HepG2 (cell line): ENCODE results near the gene PATZ1. TPM values are rescaled to one million over a fixed set of nuclear protein-coding genes. Genes with fewer than 3 reads are reported as not detected.

ENCODE experiments used
- AFF4 ChIP-seq: sonication (generic); formaldehyde crosslinking; IDR thresholded peaks from 2 replicates; pipeline ENCODE4 v1.4.0; 2020; ENCODE audit warnings: missing genetic modification reagents
- AGO2 ChIP-seq: fragments of 200-400 bp; formaldehyde crosslinking; optimal IDR thresholded peaks from 2 replicates; pipeline ENCODE3; 2017; ENCODE audit warnings: mild to moderate bottlenecking, low read depth, low read length, moderate library complexity
- CSRNP1 ChIP-seq: sonication (generic); formaldehyde crosslinking; IDR thresholded peaks from 2 replicates; pipeline ENCODE4 v1.8.1; 2023; ENCODE audit warnings: mild to moderate bottlenecking, missing genetic modification reagents
- FOXK1 ChIP-seq: sonication (generic); formaldehyde crosslinking; IDR thresholded peaks from 2 replicates; pipeline ENCODE4 v1.4.0; 2020; ENCODE audit warnings: low read depth, missing genetic modification reagents, borderline replicate concordance
- HNRNPLL ChIP-seq: fragments of 200-400 bp; formaldehyde crosslinking; IDR thresholded peaks from 2 replicates; pipeline ENCODE4 v1.6.1; 2017; ENCODE audit warnings: mild to moderate bottlenecking, low read depth, low read length; ENCODE audit not compliant: poor library complexity, severe bottlenecking
- HOXA7 ChIP-seq: sonication (generic); formaldehyde crosslinking; IDR thresholded peaks from 2 replicates; pipeline ENCODE4 v1.8.1; 2022; ENCODE audit warnings: mild to moderate bottlenecking, missing genetic modification reagents, moderate library complexity
- JUN ChIP-seq: sonication (generic); formaldehyde crosslinking; IDR thresholded peaks from 2 replicates; pipeline ENCODE4 v1.4.0; 2020; ENCODE audit warnings: mild to moderate bottlenecking, missing genetic modification reagents
- KDM2A ChIP-seq: sonication (generic); formaldehyde crosslinking; IDR thresholded peaks from 2 replicates; pipeline ENCODE4 v1.4.0; 2020; ENCODE audit warnings: low read depth, missing genetic modification reagents, borderline replicate concordance
- MIER2 ChIP-seq: IDR thresholded peaks from 2 replicates; pipeline ENCODE4 v1.6.1; 2016; ENCODE audit warnings: missing biosample characterization, missing genetic modification reagents
- NFIC ChIP-seq: IDR thresholded peaks from 2 replicates; pipeline ENCODE4 v1.6.1; 2012; ENCODE audit warnings: mild to moderate bottlenecking, low read length, inconsistent platforms
- RCOR2 ChIP-seq: IDR thresholded peaks from 2 replicates; pipeline ENCODE4 v1.6.1; 2016; ENCODE audit warnings: missing biosample characterization, missing genetic modification reagents
- SAP130 ChIP-seq: IDR thresholded peaks from 2 replicates; pipeline ENCODE4 v1.6.1; 2016; ENCODE audit warnings: low read depth
- SNRNP70 ChIP-seq: fragments of 200-400 bp; formaldehyde crosslinking; IDR thresholded peaks from 2 replicates; pipeline ENCODE4 v1.6.1; 2017; ENCODE audit warnings: mild to moderate bottlenecking, low read depth, low read length, moderate library complexity
- STAG1 ChIP-seq: sonication (generic); formaldehyde crosslinking; IDR thresholded peaks from 2 replicates; pipeline ENCODE4 v1.4.0; 2020; ENCODE audit warnings: missing genetic modification reagents
- TAF15 ChIP-seq: fragments of 200-400 bp; formaldehyde crosslinking; IDR thresholded peaks from one replicate; pipeline ENCODE4 v1.6.1; 2018; ENCODE audit warnings: mild to moderate bottlenecking, low read depth, low read length; ENCODE audit not compliant: poor library complexity, severe bottlenecking
- TGIF2 ChIP-seq: IDR thresholded peaks from 2 replicates; pipeline ENCODE4 v1.6.1; 2016; ENCODE audit warnings: control low read depth, missing compliant biosample characterization
- YEATS2 ChIP-seq: sonication (generic); formaldehyde crosslinking; IDR thresholded peaks from 2 replicates; pipeline ENCODE4 v1.4.0; 2020; ENCODE audit warnings: missing genetic modification reagents, borderline replicate concordance
- ZBTB43 ChIP-seq: sonication (generic); formaldehyde crosslinking; conservative IDR thresholded peaks from 2 replicates; pipeline ENCODE4 v1.4.0; 2020; ENCODE audit warnings: missing genetic modification reagents
- ZBTB7B ChIP-seq: sonication (generic); formaldehyde crosslinking; IDR thresholded peaks from 2 replicates; pipeline ENCODE4 v1.4.0; 2020; ENCODE audit warnings: missing genetic modification reagents
- ZNF317 ChIP-seq: sonication (generic); formaldehyde crosslinking; IDR thresholded peaks from 2 replicates; pipeline ENCODE4 v1.5.0; 2020; ENCODE audit warnings: mild to moderate bottlenecking, missing genetic modification reagents
- ZNF616 ChIP-seq: sonication (generic); formaldehyde crosslinking; IDR thresholded peaks from 2 replicates; pipeline ENCODE4 v1.5.0; 2020; ENCODE audit warnings: low read depth, mild to moderate bottlenecking, missing genetic modification reagents
- ZNF652 ChIP-seq: IDR thresholded peaks from 2 replicates; pipeline ENCODE4 v1.6.1; 2016; ENCODE audit warnings: low read depth, borderline replicate concordance
- ZNF691 ChIP-seq: sonication (generic); formaldehyde crosslinking; IDR thresholded peaks from 2 replicates; pipeline ENCODE4 v1.4.0; 2020; ENCODE audit warnings: missing genetic modification reagents, low read depth, mild to moderate bottlenecking, borderline replicate concordance
- polyA plus RNA-seq, 8 experiments: library from polyadenylated mRNA; depleted of rRNA in 3 of 8; stranded (reverse) in 7 of 8; unstranded in 1 of 8; fragments of >200 nt; fragmentation: Illumina TruSeq in 4 of 8; extraction: Trizol in 4 of 8; gene quantifications; 2 replicates each; pipeline versions ENCODE4 v1.2.1 to v1.2.3, GENCODE V29; 2011 to 2016; ENCODE audit warnings: low read depth in 4 of 8, missing spikeins in 1 of 8, mixed read lengths in 1 of 8; ENCODE audit not compliant: insufficient read depth in 1 of 8
- total RNA-seq, 5 experiments: library from RNA; depleted of rRNA; stranded (reverse); fragments of >200 nt; fragmentation: Illumina TruSeq; extraction: Trizol; gene quantifications; 2 replicates each; pipeline ENCODE4 v1.2.3, GENCODE V29; 2016; ENCODE audit warnings: low read depth in 1 of 5

PATZ1 gene
- total and polyA plus RNA-seq, 2 of the 13 experiments (the other 11 are each of a cell fraction or from before 2014, with no cell fraction given), result 24.9 to 30.5 TPM

- TF ChIP-seq AFF4 (no peak), AGO2 (no peak), KDM2A (CRISPR knock-in tag) (0 out of 2 replicates have a peak, but pooled peaks have one; percentile 20), HOXA7 (CRISPR knock-in tag) (no peak), SAP130 (CRISPR knock-in tag) (peak; percentile 37; the same call in 1 of the 2 replicates), ZNF317 (CRISPR knock-in tag) (no peak), ZNF616 (CRISPR knock-in tag) (no peak), TAF15 (no peak), CSRNP1 (no peak), TGIF2 (CRISPR knock-in tag) (no peak), ZBTB7B (no peak), JUN (no peak), FOXK1 (no peak), HNRNPLL (no peak), SNRNP70 (no peak), ZNF691 (no peak), RCOR2 (CRISPR knock-in tag) (no peak), MIER2 (no peak), ZBTB43 (CRISPR knock-in tag) (no peak), ZNF652 (no peak), STAG1 (CRISPR knock-in tag) (peak; percentile 59), YEATS2 (CRISPR knock-in tag) (0 out of 2 replicates have a peak, but pooled peaks have one; percentile 25), NFIC (no peak)
Measured at GRCh38 chr22:31313366-31314147, 32.6 kb downstream of the PATZ1 start (continued).
